PFSK-1 (cell line): ENCODE data around the gene ATP13A1.

ENCODE experiments used
- POLR2AphosphoS5 ChIP-seq: IDR thresholded peaks from 2 replicates; pipeline ENCODE4 v1.6.1; 2012; ENCODE audit warnings: low read depth, mild to moderate bottlenecking, control low read depth, low read length, moderate library complexity
- REST ChIP-seq, 2 experiments: IDR thresholded peaks; 2 replicates each; pipeline versions ENCODE4 v1.6.1 to v1.8.0; 2011 to 2012; ENCODE audit warnings: low read depth in 2 of 2, low read length in 2 of 2, control low read depth in 1 of 2, inconsistent platforms in 1 of 2, mild to moderate bottlenecking in 1 of 2, moderate library complexity in 1 of 2; ENCODE audit not compliant: insufficient read depth in 1 of 2
- TAF1 ChIP-seq: IDR thresholded peaks from 2 replicates; pipeline ENCODE4 v1.6.1; 2012; ENCODE audit warnings: low read length, control low read depth, borderline replicate concordance; ENCODE audit not compliant: insufficient read depth

DNA sequence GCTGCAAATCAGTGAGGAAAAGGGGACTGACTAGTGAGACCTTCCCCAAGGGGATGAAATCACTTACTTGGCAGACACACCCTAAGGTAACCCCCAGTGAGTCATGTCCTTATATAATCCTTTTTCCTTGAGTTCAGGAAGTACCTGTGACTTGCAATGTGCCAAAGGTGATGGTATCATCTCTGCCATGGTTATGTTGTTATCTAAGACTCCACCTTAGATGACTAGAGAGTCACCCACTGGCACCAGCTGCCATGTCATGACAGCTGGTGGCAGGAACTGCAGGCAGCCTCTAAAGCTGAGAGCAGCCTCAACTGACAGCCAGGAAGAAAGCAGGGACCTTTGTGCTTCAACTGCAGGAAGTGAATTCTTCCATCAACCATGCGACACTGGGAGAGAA, 57.5 kb downstream of the ATP13A1 start:
- TF ChIP-seq POLR2AphosphoS5 (no peak), TAF1 (no peak), REST (IDR thresholded peaks at IDR 0.05; ENCODE audit: insufficient read depth in 1 of 2, low read depth in 2 of 2, low read length in 2 of 2) (no peak)
